Choroid plexus epithelial cell (primary cell): Measurements from ENCODE around the gene BTBD9.

ENCODE experiments used
- DNase-seq: peaks from one replicate; pipeline ENCODE4 v3.0.0-alpha.2; 2010; ENCODE audit warnings: low read depth
- H3K4me3 ChIP-seq: 2 replicates; pipeline ENCODE4 v1.5.1; 2011; ENCODE audit warnings: low read depth, mild to moderate bottlenecking, control low read depth, low read length, moderate library complexity
- TF ChIP-seq, protein P1 (sequence below): conservative IDR thresholded peaks from 2 replicates; pipeline ENCODE4 v1.5.1; 2011; ENCODE audit warnings: low read depth, mild to moderate bottlenecking, control low read depth, inconsistent platforms, low read length, moderate library complexity

The BTBD9 gene

DNA sequence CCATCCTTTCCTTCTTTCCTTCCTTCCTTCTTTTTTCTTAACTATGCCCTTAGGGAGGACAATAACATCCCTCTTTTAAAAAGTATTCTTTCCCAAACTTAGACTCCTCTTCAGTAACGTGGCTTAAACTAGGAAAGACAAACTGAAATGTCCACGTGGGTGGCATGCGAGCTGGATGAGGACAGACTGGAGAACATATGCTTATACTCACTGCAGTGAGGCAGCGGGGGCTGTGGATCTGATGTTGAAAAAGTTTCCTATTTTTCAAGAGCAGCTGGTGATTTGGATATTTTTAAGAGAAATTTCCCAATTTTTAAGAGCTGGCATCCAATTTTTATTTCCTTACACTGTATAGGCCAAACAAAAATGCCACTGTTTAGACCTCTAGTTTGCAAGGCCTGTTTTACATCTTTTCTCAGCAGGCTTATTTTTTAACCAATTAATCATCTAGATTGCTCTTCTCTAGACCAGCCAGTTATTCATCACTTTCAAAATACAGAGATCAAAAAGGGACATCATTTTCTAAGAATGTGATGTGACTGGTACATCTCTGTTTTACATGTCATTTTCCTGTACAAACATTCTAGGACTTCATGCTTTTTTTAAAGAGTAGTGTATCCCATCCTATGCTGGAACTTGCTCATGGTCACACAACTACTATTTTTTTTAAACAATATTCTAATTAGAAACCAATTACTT lies 226.5 kb downstream of the BTBD9 start:
- TF ChIP-seq, protein P1, sequence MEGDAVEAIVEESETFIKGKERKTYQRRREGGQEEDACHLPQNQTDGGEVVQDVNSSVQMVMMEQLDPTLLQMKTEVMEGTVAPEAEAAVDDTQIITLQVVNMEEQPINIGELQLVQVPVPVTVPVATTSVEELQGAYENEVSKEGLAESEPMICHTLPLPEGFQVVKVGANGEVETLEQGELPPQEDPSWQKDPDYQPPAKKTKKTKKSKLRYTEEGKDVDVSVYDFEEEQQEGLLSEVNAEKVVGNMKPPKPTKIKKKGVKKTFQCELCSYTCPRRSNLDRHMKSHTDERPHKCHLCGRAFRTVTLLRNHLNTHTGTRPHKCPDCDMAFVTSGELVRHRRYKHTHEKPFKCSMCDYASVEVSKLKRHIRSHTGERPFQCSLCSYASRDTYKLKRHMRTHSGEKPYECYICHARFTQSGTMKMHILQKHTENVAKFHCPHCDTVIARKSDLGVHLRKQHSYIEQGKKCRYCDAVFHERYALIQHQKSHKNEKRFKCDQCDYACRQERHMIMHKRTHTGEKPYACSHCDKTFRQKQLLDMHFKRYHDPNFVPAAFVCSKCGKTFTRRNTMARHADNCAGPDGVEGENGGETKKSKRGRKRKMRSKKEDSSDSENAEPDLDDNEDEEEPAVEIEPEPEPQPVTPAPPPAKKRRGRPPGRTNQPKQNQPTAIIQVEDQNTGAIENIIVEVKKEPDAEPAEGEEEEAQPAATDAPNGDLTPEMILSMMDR = no peak
- no peak for DNase-seq
- H3K4me3 ChIP-seq = no peak overlapping the region

DNA sequence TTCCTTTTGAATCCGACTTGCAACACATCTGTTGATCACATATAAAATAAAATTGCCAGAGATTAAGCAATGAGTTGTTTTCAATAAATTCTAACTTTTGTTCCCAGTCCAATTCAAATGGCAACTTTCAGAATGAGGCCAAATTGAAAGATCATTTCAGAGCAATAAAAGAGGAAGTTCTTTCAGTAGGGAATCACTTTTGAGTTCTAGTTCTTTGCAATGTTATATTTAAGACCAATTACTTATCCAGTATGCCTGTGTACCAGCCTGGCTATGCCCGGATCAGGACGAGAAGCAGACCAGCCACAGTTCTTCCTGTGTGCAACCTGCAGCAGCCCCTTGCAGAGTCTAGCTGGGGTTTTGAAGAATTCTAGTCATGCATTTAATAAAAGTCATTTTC lies 232.5 kb downstream of the BTBD9 start:
- TF ChIP-seq, protein P1 = no peak
- H3K4me3 ChIP-seq = no peak overlapping the region
- DNase-seq = no peak

DNA sequence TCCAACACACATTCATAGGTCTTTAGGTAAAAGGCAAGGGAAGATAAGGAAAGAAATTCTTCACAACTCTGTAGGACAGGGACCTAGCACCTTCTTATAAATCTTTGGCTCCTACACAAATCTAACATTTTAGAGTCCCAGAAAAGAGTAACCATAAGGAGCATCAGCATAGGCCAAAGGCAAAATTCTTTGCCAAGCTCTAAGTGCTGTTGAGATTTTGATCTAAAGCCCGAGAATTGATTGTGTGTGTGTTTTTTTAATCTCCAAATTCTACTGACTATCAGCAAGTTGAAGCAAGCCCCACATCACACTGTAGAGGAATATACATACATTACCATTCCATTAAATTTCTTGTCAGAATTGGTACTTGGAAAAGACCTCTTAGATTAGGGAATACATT lies 233.6 kb downstream of the BTBD9 start:
- TF ChIP-seq, protein P1 = no peak
- no peak for DNase-seq
- H3K4me3 ChIP-seq = no peak overlapping the region

- no peak overlapping the region for H3K4me3 ChIP-seq
- TF ChIP-seq, protein P1 = no peak
- peak; percentile 56 for DNase-seq
Observed at GRCh38 chr6:38404900-38405556, 234.7 kb downstream of the BTBD9 start.

GRCh38 chr6:38404355-38404754 lies 235.4 kb downstream of the BTBD9 start:
- TF ChIP-seq, protein P1 = no peak
- peak; percentile 46 for DNase-seq
- H3K4me3 ChIP-seq = no peak overlapping the region

DNA sequence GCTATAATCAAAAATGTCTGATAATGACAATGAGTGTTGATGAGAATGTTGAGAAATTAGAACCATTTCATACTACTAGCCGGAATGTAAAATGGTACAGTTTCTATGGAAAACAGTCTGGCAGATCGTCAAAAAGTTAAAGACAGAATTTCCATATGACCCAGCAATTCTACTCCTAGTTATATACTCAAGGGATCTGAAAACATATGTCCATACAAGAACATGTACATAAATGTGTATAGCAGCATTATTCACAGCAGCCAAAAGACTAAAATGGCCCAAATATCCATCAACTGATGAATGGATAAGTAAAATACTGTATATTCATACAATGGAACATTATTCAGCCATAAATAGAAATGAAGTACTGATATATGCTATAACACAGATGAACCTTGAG lies 236.2 kb downstream of the BTBD9 start:
- no peak overlapping the region for H3K4me3 ChIP-seq
- no peak for DNase-seq
- TF ChIP-seq, protein P1 = no peak

- TF ChIP-seq, protein P1 = no peak
- H3K4me3 ChIP-seq = no peak overlapping the region
- no peak for DNase-seq
Observed at GRCh38 chr6:38400764-38401163, 239.0 kb downstream of the BTBD9 start.
